Articular chondrocyte of knee joint (primary cell): ENCODE data around the gene PIGS. TPM values are rescaled to one million over a fixed set of nuclear protein-coding genes. Genes with fewer than 3 reads are reported as not detected.

Source experiments
- total RNA-seq: library from RNA; depleted of rRNA; stranded (reverse); fragments of >200 nt; gene quantifications from 2 replicates; pipeline ENCODE4 v1.2.3, GENCODE V29; 2012

PIGS gene
- total RNA-seq, result 48.9 and 52.0 TPM in 2 replicates

GRCh38 chr17:28571361-28572122 lies at the start of gene PIGS:
PIGS (minus strand) TSS chr17:28571524; CDS start chr17:28571496, 28 bp downstream.

GRCh38 chr17:28613931-28614381 lies 42.6 kb upstream of the PIGS start, which contains the start of gene RSKR:
RSKR (minus strand) TSS chr17:28614185; CDS start chr17:28614161, 24 bp downstream.

GRCh38 chr17:28598799-28599310 lies 27.5 kb upstream of the PIGS start, which contains the start of gene SPAG5:
SPAG5 (minus strand) TSS chr17:28599025; CDS start chr17:28598946, 79 bp downstream.

GRCh38 chr17:28576758-28577465 lies 5.6 kb upstream of the PIGS start, which contains the start of gene ALDOC:
ALDOC (minus strand) TSS chr17:28576895; CDS start chr17:28575532, 1,363 bp downstream.

GRCh38 chr17:28552176-28552999 lies 18.9 kb downstream of the PIGS start, which contains the start of gene UNC119:
UNC119 (minus strand) TSS chr17:28552624; CDS start chr17:28552557, 67 bp downstream.

GRCh38 chr17:28505986-28506665 lies 65.2 kb downstream of the PIGS start, which contains the start of gene FOXN1:
FOXN1 (plus strand) TSS chr17:28506348; CDS start chr17:28523970, 17,622 bp downstream.

Other genes starting within 250 kb of the PIGS start
- gene IFT20, start 236.1 kb downstream of the PIGS start, total RNA-seq, result 52.9 and 63.3 TPM in 2 replicates
- 31.2 and 33.3 TPM in 2 replicates for gene TNFAIP1, start 235.8 kb downstream of the PIGS start, total RNA-seq
- 74.8 and 81.3 TPM in 2 replicates for gene POLDIP2, start 214.0 kb downstream of the PIGS start, total RNA-seq
- gene SEBOX, start 206.3 kb downstream of the PIGS start, total RNA-seq, result not detected in 2 replicates
- gene VTN, start 201.2 kb downstream of the PIGS start, total RNA-seq, result 0.22 and 0.65 TPM in 2 replicates
- gene SARM1, start 199.8 kb downstream of the PIGS start, total RNA-seq, result 12.5 and 14.1 TPM in 2 replicates
- gene SLC46A1, start 165.3 kb downstream of the PIGS start, total RNA-seq, result 7.0 and 7.6 TPM in 2 replicates
- gene SLC13A2, start 97.9 kb downstream of the PIGS start, total RNA-seq, result not detected in 2 replicates
- 0.11 and 0.13 TPM in 2 replicates for gene FOXN1, start 65.2 kb downstream of the PIGS start, total RNA-seq
- 20.5 and 23.0 TPM in 2 replicates for gene UNC119, start 18.9 kb downstream of the PIGS start, total RNA-seq
- 38.7 and 48.5 TPM in 2 replicates for gene ALDOC, start 5.4 kb upstream of the PIGS start, total RNA-seq
- 14.4 and 19.3 TPM in 2 replicates for gene SPAG5, start 27.5 kb upstream of the PIGS start, total RNA-seq
- 3.8 and 5.5 TPM in 2 replicates for gene RSKR, start 42.7 kb upstream of the PIGS start, total RNA-seq
- gene BLTP2, start 73.6 kb upstream of the PIGS start, total RNA-seq, result 148 and 156 TPM in 2 replicates
- gene SDF2, start 90.4 kb upstream of the PIGS start, total RNA-seq, result 30.3 and 44.3 TPM in 2 replicates
- 53.3 and 62.3 TPM in 2 replicates for gene SUPT6H, start 90.7 kb upstream of the PIGS start, total RNA-seq
- 0.54 and 0.78 TPM in 2 replicates for gene PROCA1, start 140.4 kb upstream of the PIGS start, total RNA-seq
- 188 and 196 TPM in 2 replicates for gene RAB34, start 146.3 kb upstream of the PIGS start, total RNA-seq
- gene RPL23A, start 148.5 kb upstream of the PIGS start, total RNA-seq, result 560 and 658 TPM in 2 replicates
- gene TLCD1, start 154.7 kb upstream of the PIGS start, total RNA-seq, result 3.3 and 4.6 TPM in 2 replicates
- gene NEK8, start 157.3 kb upstream of the PIGS start, total RNA-seq, result 3.9 and 4.8 TPM in 2 replicates
- gene TRAF4, start 172.5 kb upstream of the PIGS start, total RNA-seq, result 15.9 and 17.8 TPM in 2 replicates